ENCODE data around the gene SYNE3.
A peak's percentile ranks its signal among the peaks of the same experiment; 100 is the strongest.

The SYNE3 gene

GRCh38 chr14:95516554-95517181 lies at the start of gene SYNE3:
Gene SYNE3, minus strand, starts transcription at chr14:95516650. Its CDS starts 40,829 bp downstream, at chr14:95475821.
- peak; percentile 71 for DNase-seq

GRCh38 chr14:95564060-95564459 lies 47.6 kb upstream of the SYNE3 start:
- no peak for DNase-seq

- DNase-seq: no peak
Observed at GRCh38 chr14:95562892-95563685, 46.6 kb upstream of the SYNE3 start.

GRCh38 chr14:95561001-95561412 lies 44.6 kb upstream of the SYNE3 start:
- peak; percentile 98 for DNase-seq

- no peak for DNase-seq
Observed at GRCh38 chr14:95559203-95559602, 42.8 kb upstream of the SYNE3 start.

- no peak for DNase-seq
Observed at GRCh38 chr14:95557832-95558231, 41.4 kb upstream of the SYNE3 start.

GRCh38 chr14:95557291-95557690 lies 40.8 kb upstream of the SYNE3 start:
- no peak for DNase-seq

- DNase-seq: no peak
Observed at GRCh38 chr14:95555053-95555452, 38.6 kb upstream of the SYNE3 start.

GRCh38 chr14:95553141-95553540 lies 36.7 kb upstream of the SYNE3 start:
- no peak for DNase-seq

GRCh38 chr14:95551435-95551834 lies 35.0 kb upstream of the SYNE3 start:
- no peak for DNase-seq

GRCh38 chr14:95549656-95550585 lies 33.5 kb upstream of the SYNE3 start:
- no peak for DNase-seq

- no peak for DNase-seq
Observed at GRCh38 chr14:95548328-95548929, 32.0 kb upstream of the SYNE3 start.

GRCh38 chr14:95547626-95548327 lies 31.3 kb upstream of the SYNE3 start:
- no peak for DNase-seq

- no peak for DNase-seq
Observed at GRCh38 chr14:95547272-95547625, 30.8 kb upstream of the SYNE3 start.

GRCh38 chr14:95545515-95546168 lies 29.2 kb upstream of the SYNE3 start:
- no peak for DNase-seq

GRCh38 chr14:95544588-95544987 lies 28.1 kb upstream of the SYNE3 start:
- no peak for DNase-seq

- no peak for DNase-seq
Observed at GRCh38 chr14:95543021-95543420, 26.6 kb upstream of the SYNE3 start.

GRCh38 chr14:95541932-95542930 lies 25.8 kb upstream of the SYNE3 start:
- no peak for DNase-seq

- DNase-seq: no peak
Observed at GRCh38 chr14:95541346-95541745, 24.9 kb upstream of the SYNE3 start.

- no peak for DNase-seq
Observed at GRCh38 chr14:95540236-95540855, 23.9 kb upstream of the SYNE3 start.

Measured in stimulated activated CD8-positive, alpha-beta memory T cell treated with anti-CD3 and anti-CD28 coated beads, Interleukin-4, amount 100 ng/mL, for 48 hours (primary cell).